Naive B cell (primary cell): Measurements from ENCODE around the gene ZNF462. TPM values are rescaled to one million over a fixed set of nuclear protein-coding genes. Genes with fewer than 3 reads are reported as not detected.

Experiments
- ATAC-seq, 2 donors: fragments of 150-1000 bp; cut with Tn5 transposase; 2 replicates each; pipeline ENCODE4 v1.10.0; 2021; ENCODE audit warnings: low read depth in 2 of 2, mild to moderate bottlenecking in 2 of 2, moderate library complexity in 2 of 2
- DNase-seq: peaks from one replicate; pipeline ENCODE4 v3.0.0; 2022
- H3K27ac Mint-ChIP-seq, 6 donors: one replicate each; pipeline ENCODE4 v1.8.0; 2020 to 2022; ENCODE audit warnings: mild to moderate bottlenecking in 6 of 6, mixed read lengths in 6 of 6, moderate library complexity in 5 of 6, inconsistent platforms in 2 of 6
- H3K27me3 Mint-ChIP-seq, 3 donors: one replicate each; pipeline ENCODE4 v1.8.0; 2021 to 2022; ENCODE audit warnings: mixed read lengths in 3 of 3, mild to moderate bottlenecking in 1 of 3
- H3K36me3 Mint-ChIP-seq, 2 donors: one replicate each; pipeline ENCODE4 v1.8.0; 2020 to 2022; ENCODE audit warnings: mixed read lengths in 2 of 2, inconsistent platforms in 1 of 2, mild to moderate bottlenecking in 1 of 2
- H3K4me1 Mint-ChIP-seq, 3 donors: one replicate each; pipeline ENCODE4 v1.8.0; 2020 to 2022; ENCODE audit warnings: mixed read lengths in 3 of 3, inconsistent platforms in 1 of 3, mild to moderate bottlenecking in 1 of 3, moderate library complexity in 1 of 3
- H3K4me3 Mint-ChIP-seq, 8 donors: one replicate each; pipeline ENCODE4 v1.8.0; 2020 to 2022; ENCODE audit warnings: mild to moderate bottlenecking in 8 of 8, mixed read lengths in 8 of 8, moderate library complexity in 8 of 8, inconsistent platforms in 2 of 8
- H3K9me3 Mint-ChIP-seq, 7 donors: one replicate each; pipeline ENCODE4 v1.8.0; 2020 to 2022; ENCODE audit warnings: mixed read lengths in 7 of 7, mild to moderate bottlenecking in 5 of 7, inconsistent platforms in 2 of 7, moderate library complexity in 1 of 7
- polyA plus RNA-seq, 6 donors: library from polyadenylated mRNA; unstranded; fragments of 300-500 nt; fragmentation: Illumina TruSeq; gene quantifications; one replicate each; pipeline ENCODE4 v1.2.3, GENCODE V29; 2021; ENCODE audit warnings: low read depth in 6 of 6

The ZNF462 gene
- polyA plus RNA-seq, 6 donors from 2014 or later = not detected

- DNase-seq (no peak), ATAC-seq (no peak)
- Mint-ChIP-seq H3K4me3 (no peak overlapping the region), H3K9me3 (peaks cover 0 to 6% (median 2%) of the 10 kb centered on the region in 7 donors), H3K27me3 (peaks cover 0 to 5% (median 0%) of the 10 kb centered on the region in 3 donors), H3K4me1 (no peaks in the 10 kb centered on the region), H3K27ac (no peak overlapping the region), H3K36me3 (no peaks in the 10 kb centered on the region)
Observed at GRCh38 chr9:106994463-106994862, 131.5 kb downstream of the ZNF462 start.

GRCh38 chr9:107000218-107000617 is 137.3 kb downstream of the ZNF462 start:
- no peak for DNase-seq
- Mint-ChIP-seq H3K27me3 (peaks cover 0 to 14% (median 10%) of the 10 kb centered on the region in 3 donors), H3K4me3 (no peak overlapping the region), H3K9me3 (peaks cover 0 to 4% (median 2%) of the 10 kb centered on the region in 7 donors), H3K27ac (no peak overlapping the region), H3K36me3 (no peaks in the 10 kb centered on the region), H3K4me1 (peaks cover 0 to under 1% (median 0%) of the 10 kb centered on the region in 3 donors)
- ATAC-seq = no peak

- Mint-ChIP-seq H3K4me3 (no peak overlapping the region), H3K36me3 (no peaks in the 10 kb centered on the region), H3K27me3 (peaks cover 20 to 30% (median 21%) of the 10 kb centered on the region in 3 donors), H3K27ac (no peak overlapping the region), H3K4me1 (peaks cover 5 to 7% (median 5%) of the 10 kb centered on the region in 3 donors), H3K9me3 (peaks cover 0 to 6% (median 0%) of the 10 kb centered on the region in 7 donors)
- no peak for ATAC-seq
- no peak for DNase-seq
Observed at GRCh38 chr9:107005201-107005600, 142.2 kb downstream of the ZNF462 start.

DNA sequence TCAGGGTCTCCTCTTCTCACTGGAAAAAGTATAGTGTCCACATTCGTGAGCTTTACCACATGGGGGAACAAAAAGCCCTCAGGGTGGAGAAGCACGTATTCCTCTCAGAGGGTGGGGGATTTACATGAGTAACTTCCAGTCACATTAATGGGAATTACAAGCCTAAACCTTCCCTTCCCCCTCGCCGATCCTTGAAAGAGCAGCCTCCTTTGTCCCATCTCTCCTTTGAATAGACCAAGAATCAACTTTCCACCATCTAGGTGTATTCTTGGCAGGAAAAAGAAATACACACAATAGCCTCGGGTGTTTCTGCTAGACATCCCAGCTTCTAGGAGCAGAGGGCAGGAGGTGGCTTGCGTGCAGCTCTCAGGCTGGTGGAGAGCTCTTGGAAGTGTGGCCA is 144.4 kb downstream of the ZNF462 start:
- no peaks in the 10 kb centered on the region for H3K36me3 Mint-ChIP-seq
- no peak overlapping the region for H3K4me3 Mint-ChIP-seq
- peaks cover 0 to 6% (median 3%) of the 10 kb centered on the region in 7 donors for H3K9me3 Mint-ChIP-seq
- H3K27ac Mint-ChIP-seq = no peak overlapping the region
- H3K27me3 Mint-ChIP-seq = peaks cover 24 to 35% (median 33%) of the 10 kb centered on the region in 3 donors
- ATAC-seq = no peak
- H3K4me1 Mint-ChIP-seq = peaks cover 5 to 7% (median 5%) of the 10 kb centered on the region in 3 donors
- no peak for DNase-seq

GRCh38 chr9:107008011-107008410 is 145.0 kb downstream of the ZNF462 start:
- Mint-ChIP-seq H3K27ac (peak overlapping the region in 1 of 6 donors; percentile 78), H3K4me1 (peaks cover 5 to 7% (median 5%) of the 10 kb centered on the region in 3 donors), H3K4me3 (no peak overlapping the region), H3K27me3 (peaks cover 24 to 35% (median 31%) of the 10 kb centered on the region in 3 donors), H3K36me3 (no peaks in the 10 kb centered on the region), H3K9me3 (peaks cover 0 to 6% (median 3%) of the 10 kb centered on the region in 7 donors)
- DNase-seq = no peak
- no peak for ATAC-seq

GRCh38 chr9:107008447-107008846 is 145.5 kb downstream of the ZNF462 start:
- no peak overlapping the region for H3K27ac Mint-ChIP-seq
- peaks cover 0 to 6% (median 3%) of the 10 kb centered on the region in 7 donors for H3K9me3 Mint-ChIP-seq
- H3K36me3 Mint-ChIP-seq = no peaks in the 10 kb centered on the region
- H3K4me1 Mint-ChIP-seq = peaks cover 5 to 7% (median 5%) of the 10 kb centered on the region in 3 donors
- ATAC-seq (no peak), DNase-seq (no peak)
- peaks cover 25 to 35% (median 29%) of the 10 kb centered on the region in 3 donors for H3K27me3 Mint-ChIP-seq
- H3K4me3 Mint-ChIP-seq = no peak overlapping the region

GRCh38 chr9:107016383-107016782 is 153.4 kb downstream of the ZNF462 start:
- Mint-ChIP-seq H3K27ac (no peak overlapping the region), H3K27me3 (peaks cover 21 to 37% (median 21%) of the 10 kb centered on the region in 3 donors), H3K4me3 (peak overlapping the region in 1 of 8 donors; percentile 2), H3K9me3 (peaks cover 7 to 19% (median 13%) of the 10 kb centered on the region in 7 donors), H3K4me1 (peaks cover 0 to 15% (median 10%) of the 10 kb centered on the region in 3 donors), H3K36me3 (peaks cover 4 to 9% of the 10 kb centered on the region in 2 donors)
- no peak for DNase-seq
- no peak for ATAC-seq

GRCh38 chr9:107018861-107019545 is 156.0 kb downstream of the ZNF462 start:
- no peak for DNase-seq
- Mint-ChIP-seq H3K4me1 (peaks cover 3 to 19% (median 14%) of the 10 kb centered on the region in 3 donors), H3K27ac (peak overlapping the region in 2 of 6 donors; percentile 5), H3K9me3 (peaks cover 7 to 19% (median 11%) of the 10 kb centered on the region in 7 donors), H3K27me3 (peaks cover 11 to 24% (median 15%) of the 10 kb centered on the region in 3 donors), H3K36me3 (peaks cover 4 to 9% of the 10 kb centered on the region in 2 donors), H3K4me3 (peak overlapping the region in 1 of 8 donors; percentile 4)
- ATAC-seq = no peak

- Mint-ChIP-seq H3K27ac (no peak overlapping the region), H3K4me3 (no peak overlapping the region), H3K9me3 (peaks cover 7 to 19% (median 11%) of the 10 kb centered on the region in 7 donors), H3K4me1 (peaks cover 13 to 28% (median 23%) of the 10 kb centered on the region in 3 donors), H3K36me3 (peaks cover 4 to 9% of the 10 kb centered on the region in 2 donors), H3K27me3 (peaks cover 8 to 26% (median 15%) of the 10 kb centered on the region in 3 donors)
- ATAC-seq (peak in 1 of 2 donors; percentile 52), DNase-seq (no peak)
Observed at GRCh38 chr9:107020040-107020530, 157.1 kb downstream of the ZNF462 start.

DNA sequence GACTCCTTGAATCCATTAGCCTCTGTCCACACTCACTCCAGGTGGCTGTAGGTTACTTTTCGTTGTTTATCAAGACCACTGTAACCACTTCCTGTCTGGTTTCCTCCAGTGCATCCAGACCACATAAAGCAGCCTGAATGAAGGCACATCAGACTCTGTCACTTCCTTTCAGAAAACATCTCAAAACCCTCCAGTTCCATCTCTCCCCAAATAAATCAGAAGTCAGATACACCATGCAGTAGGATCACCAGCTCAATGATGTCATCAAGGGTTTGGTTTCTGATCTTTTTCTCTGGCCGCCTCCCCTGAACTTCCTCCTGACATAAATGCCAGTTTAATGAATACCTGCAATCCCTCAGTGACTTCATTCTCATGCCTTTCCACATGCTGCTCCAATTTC is 161.2 kb downstream of the ZNF462 start:
- Mint-ChIP-seq H3K9me3 (peaks cover 0 to 2% (median 0%) of the 10 kb centered on the region in 7 donors), H3K4me3 (peak overlapping the region in 2 of 8 donors; percentile 0 to 9), H3K4me1 (peaks cover 15 to 28% (median 24%) of the 10 kb centered on the region in 3 donors), H3K36me3 (no peaks in the 10 kb centered on the region), H3K27ac (peak overlapping the region in 1 of 6 donors; percentile 28), H3K27me3 (peaks cover 0 to 8% (median 0%) of the 10 kb centered on the region in 3 donors)
- DNase-seq (peak; percentile 19), ATAC-seq (peak; percentile 62)

GRCh38 chr9:107025260-107026035 is 162.5 kb downstream of the ZNF462 start:
- Mint-ChIP-seq H3K4me3 (no peak overlapping the region), H3K4me1 (peaks cover 15 to 19% (median 19%) of the 10 kb centered on the region in 3 donors), H3K27ac (no peak overlapping the region), H3K36me3 (no peaks in the 10 kb centered on the region), H3K27me3 (peaks cover 0 to 9% (median 0%) of the 10 kb centered on the region in 3 donors), H3K9me3 (peaks cover 0 to 2% (median 0%) of the 10 kb centered on the region in 7 donors)
- ATAC-seq = no peak
- no peak for DNase-seq

- H3K9me3 Mint-ChIP-seq = peaks cover 0 to 5% (median 4%) of the 10 kb centered on the region in 7 donors
- ATAC-seq (no peak), DNase-seq (no peak)
- H3K4me1 Mint-ChIP-seq = peaks cover 9 to 11% (median 10%) of the 10 kb centered on the region in 3 donors
- no peak overlapping the region for H3K27ac Mint-ChIP-seq
- H3K27me3 Mint-ChIP-seq = peaks cover 10 to 27% (median 20%) of the 10 kb centered on the region in 3 donors
- H3K36me3 Mint-ChIP-seq = peaks cover 0 to 4% of the 10 kb centered on the region in 2 donors
- no peak overlapping the region for H3K4me3 Mint-ChIP-seq
Observed at GRCh38 chr9:107029146-107029545, 166.2 kb downstream of the ZNF462 start.

GRCh38 chr9:107033966-107034365 is 171.0 kb downstream of the ZNF462 start:
- H3K27me3 Mint-ChIP-seq = peaks cover 28 to 32% (median 31%) of the 10 kb centered on the region in 3 donors
- ATAC-seq (no peak), DNase-seq (no peak)
- H3K9me3 Mint-ChIP-seq = peaks cover 0 to 5% (median 4%) of the 10 kb centered on the region in 7 donors
- no peak overlapping the region for H3K4me3 Mint-ChIP-seq
- no peaks in the 10 kb centered on the region for H3K4me1 Mint-ChIP-seq
- no peak overlapping the region for H3K27ac Mint-ChIP-seq
- H3K36me3 Mint-ChIP-seq = peaks cover 0 to 4% of the 10 kb centered on the region in 2 donors
